Osteocyte (in vitro differentiated cells): ENCODE results near the gene SNAPC4. TPM values are rescaled to one million over a fixed set of nuclear protein-coding genes. Genes with fewer than 3 reads are reported as not detected.
"Not testable (repeated sequence)": the region's sequence is repeated elsewhere in the genome, so short reads cannot be mapped to it uniquely, and the experiment has no call there.

ENCODE experiments used
- DNase-seq: peaks from one replicate; pipeline ENCODE4 v3.0.0; 2021; ENCODE audit warnings: mixed read lengths; ENCODE audit not compliant: unreplicated experiment; ENCODE audit errors: extremely low spot score
- H3K27ac Mint-ChIP-seq: one replicate; pipeline ENCODE4 v1.8.0; 2021; ENCODE audit warnings: mild to moderate bottlenecking, mixed read lengths; ENCODE audit not compliant: unreplicated experiment
- H3K27me3 Mint-ChIP-seq: one replicate; pipeline ENCODE4 v1.8.0; 2021; ENCODE audit warnings: mixed read lengths; ENCODE audit not compliant: unreplicated experiment
- H3K36me3 Mint-ChIP-seq: one replicate; pipeline ENCODE4 v1.8.0; 2021; ENCODE audit warnings: mixed read lengths; ENCODE audit not compliant: unreplicated experiment
- H3K4me1 Mint-ChIP-seq: one replicate; pipeline ENCODE4 v1.8.0; 2021; ENCODE audit warnings: mixed read lengths; ENCODE audit not compliant: unreplicated experiment
- H3K4me3 Mint-ChIP-seq: one replicate; pipeline ENCODE4 v1.8.0; 2021; ENCODE audit warnings: mild to moderate bottlenecking, moderate library complexity, mixed read lengths; ENCODE audit not compliant: unreplicated experiment
- H3K9me3 Mint-ChIP-seq: one replicate; pipeline ENCODE4 v1.8.0; 2021; ENCODE audit warnings: mixed read lengths; ENCODE audit not compliant: unreplicated experiment
- total RNA-seq: library from RNA; stranded (reverse); gene quantifications from 2 replicates; pipeline ENCODE4 v1.2.1, GENCODE V29; 2021
- TF ChIP-seq, protein P1 (sequence below): fragments of 200-600 bp; sonication (generic); IDR thresholded peaks from 2 replicates; pipeline ENCODE4 v1.5.0; 2021; ENCODE audit warnings: antibody characterized with exemption, mild to moderate bottlenecking, moderate library complexity

The SNAPC4 gene
- total RNA-seq, 1 donor from 2014 or later: 9.9 TPM

DNA sequence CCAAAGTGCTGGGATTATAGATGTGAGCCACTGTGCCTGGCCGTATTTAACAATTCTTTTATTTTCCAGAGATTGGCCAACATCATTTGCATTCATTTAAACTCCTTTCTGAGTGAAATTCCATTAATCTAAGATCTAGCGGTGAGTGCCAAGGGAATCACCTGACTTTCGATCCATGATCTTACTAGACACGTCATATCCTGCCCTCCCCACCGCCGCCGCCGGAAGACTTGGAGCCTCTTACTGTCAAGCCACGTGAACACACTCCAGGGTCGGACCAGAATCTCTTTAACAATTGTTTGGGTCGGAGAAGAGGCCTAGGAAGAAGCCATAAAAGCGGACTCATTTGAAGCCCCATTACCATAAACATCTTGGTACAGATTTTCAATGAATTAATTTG, 26.8 kb upstream of the SNAPC4 start:
- peaks cover 17% of the 10 kb centered on the region for H3K36me3 Mint-ChIP-seq
- TF ChIP-seq, protein P1, sequence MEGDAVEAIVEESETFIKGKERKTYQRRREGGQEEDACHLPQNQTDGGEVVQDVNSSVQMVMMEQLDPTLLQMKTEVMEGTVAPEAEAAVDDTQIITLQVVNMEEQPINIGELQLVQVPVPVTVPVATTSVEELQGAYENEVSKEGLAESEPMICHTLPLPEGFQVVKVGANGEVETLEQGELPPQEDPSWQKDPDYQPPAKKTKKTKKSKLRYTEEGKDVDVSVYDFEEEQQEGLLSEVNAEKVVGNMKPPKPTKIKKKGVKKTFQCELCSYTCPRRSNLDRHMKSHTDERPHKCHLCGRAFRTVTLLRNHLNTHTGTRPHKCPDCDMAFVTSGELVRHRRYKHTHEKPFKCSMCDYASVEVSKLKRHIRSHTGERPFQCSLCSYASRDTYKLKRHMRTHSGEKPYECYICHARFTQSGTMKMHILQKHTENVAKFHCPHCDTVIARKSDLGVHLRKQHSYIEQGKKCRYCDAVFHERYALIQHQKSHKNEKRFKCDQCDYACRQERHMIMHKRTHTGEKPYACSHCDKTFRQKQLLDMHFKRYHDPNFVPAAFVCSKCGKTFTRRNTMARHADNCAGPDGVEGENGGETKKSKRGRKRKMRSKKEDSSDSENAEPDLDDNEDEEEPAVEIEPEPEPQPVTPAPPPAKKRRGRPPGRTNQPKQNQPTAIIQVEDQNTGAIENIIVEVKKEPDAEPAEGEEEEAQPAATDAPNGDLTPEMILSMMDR: no peak
- H3K4me1 Mint-ChIP-seq: no peaks in the 10 kb centered on the region
- H3K27ac Mint-ChIP-seq: no peak overlapping the region
- H3K4me3 Mint-ChIP-seq: no peak overlapping the region
- H3K27me3 Mint-ChIP-seq: no peaks in the 10 kb centered on the region
- H3K9me3 Mint-ChIP-seq: no peaks in the 10 kb centered on the region
- DNase-seq: no peak

DNA sequence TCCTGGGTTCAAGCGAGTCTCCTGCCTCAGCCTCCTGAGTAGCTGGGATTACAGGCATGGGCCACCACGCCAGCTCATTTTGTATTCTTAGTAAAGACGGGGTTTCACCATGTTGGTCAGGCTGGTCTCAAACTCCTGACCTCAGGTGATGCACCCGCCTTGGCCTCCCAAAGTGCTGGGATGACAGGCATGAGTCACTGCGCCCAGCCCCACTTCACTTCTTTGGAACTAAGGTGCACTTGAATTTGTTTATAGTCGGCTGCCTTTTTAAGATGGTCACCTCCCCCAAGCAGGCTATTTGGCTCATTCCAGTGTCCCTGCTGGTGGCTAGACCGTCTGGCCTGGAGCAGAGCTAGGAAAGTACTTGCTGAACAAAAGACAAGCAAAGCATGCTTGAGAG, 25.4 kb upstream of the SNAPC4 start:
- Mint-ChIP-seq H3K27ac (peak overlapping the region; percentile 38), H3K36me3 (peaks cover 22% of the 10 kb centered on the region)
- not testable (repeated sequence) for H3K4me3 Mint-ChIP-seq, H3K9me3 Mint-ChIP-seq, DNase-seq, H3K4me1 Mint-ChIP-seq, H3K27me3 Mint-ChIP-seq

DNA sequence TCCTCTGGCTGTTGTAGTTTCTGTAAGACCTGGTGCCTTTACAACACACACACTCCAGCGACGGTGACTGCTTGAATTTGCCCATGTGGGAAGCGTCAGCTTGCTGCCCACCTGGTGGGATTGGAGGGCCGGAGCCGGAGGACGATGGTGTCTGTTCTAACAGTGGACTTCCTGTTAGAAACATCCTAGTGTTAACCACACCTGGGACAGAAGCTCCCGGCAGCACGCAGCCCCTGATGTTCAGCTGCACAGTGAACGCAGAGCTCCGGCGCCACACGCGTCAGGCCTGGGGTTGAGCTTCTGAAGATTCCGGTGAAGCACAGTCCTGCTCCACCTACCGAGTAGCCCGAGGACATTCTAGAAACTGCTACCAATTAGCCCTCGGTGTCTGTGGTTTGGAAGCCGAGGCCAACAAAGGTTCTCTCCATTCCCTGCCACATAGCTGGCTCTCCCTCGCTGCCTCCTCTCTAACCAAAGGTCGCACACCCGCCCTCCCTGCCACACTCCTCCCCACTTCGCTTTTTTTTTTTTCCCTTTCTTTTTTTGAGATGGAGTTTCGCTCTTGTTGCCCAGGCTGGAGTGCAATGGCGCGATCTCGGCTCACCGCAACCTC, 24.9 kb upstream of the SNAPC4 start:
- TF ChIP-seq, protein P1: no peak
- H3K9me3 Mint-ChIP-seq: no peaks in the 10 kb centered on the region
- no peaks in the 10 kb centered on the region for H3K27me3 Mint-ChIP-seq
- no peak overlapping the region for H3K4me3 Mint-ChIP-seq
- DNase-seq: no peak
- no peaks in the 10 kb centered on the region for H3K4me1 Mint-ChIP-seq
- H3K27ac Mint-ChIP-seq: no peak overlapping the region
- H3K36me3 Mint-ChIP-seq: peaks cover 21% of the 10 kb centered on the region

DNA sequence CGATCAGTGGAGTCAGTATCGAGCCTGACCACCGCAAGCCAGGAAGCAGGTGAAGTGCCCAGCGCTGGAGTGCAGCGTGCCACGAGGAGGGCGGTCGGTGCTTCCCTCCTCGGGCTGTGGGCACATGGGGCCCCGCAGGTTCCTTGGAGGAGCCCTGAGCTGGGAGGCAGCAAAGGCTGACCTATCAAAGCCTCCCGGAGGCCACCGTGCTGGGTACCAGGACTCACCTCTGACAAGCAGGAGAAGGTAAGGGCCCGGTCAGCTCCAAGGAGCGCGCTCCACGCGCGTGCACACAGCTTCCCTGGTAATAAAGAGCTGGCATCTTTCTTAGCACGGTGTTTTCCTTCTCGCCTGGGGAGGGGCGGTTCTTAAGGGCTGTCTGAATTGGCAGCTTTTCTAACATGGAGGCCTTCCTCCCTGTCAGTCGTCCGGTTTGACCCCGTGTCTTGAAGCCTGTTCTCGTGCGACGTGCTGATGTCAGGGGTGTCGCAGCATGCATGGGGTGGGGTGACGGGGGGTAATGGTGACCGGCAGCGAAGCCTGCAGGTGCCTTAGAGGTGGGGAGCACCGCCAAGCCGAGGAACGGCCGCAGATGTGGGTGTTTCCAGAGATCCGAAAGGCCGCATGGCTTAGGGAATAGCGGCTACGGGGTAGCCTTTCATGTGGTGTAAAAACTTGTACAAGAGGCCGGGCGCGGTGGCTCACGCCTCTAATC, 23.6 kb upstream of the SNAPC4 start:
- H3K9me3 Mint-ChIP-seq: no peaks in the 10 kb centered on the region
- H3K4me3 Mint-ChIP-seq: no peak overlapping the region
- TF ChIP-seq, protein P1: no peak
- DNase-seq: no peak
- H3K4me1 Mint-ChIP-seq: no peaks in the 10 kb centered on the region
- H3K36me3 Mint-ChIP-seq: peaks cover 25% of the 10 kb centered on the region
- no peaks in the 10 kb centered on the region for H3K27me3 Mint-ChIP-seq
- no peak overlapping the region for H3K27ac Mint-ChIP-seq

DNA sequence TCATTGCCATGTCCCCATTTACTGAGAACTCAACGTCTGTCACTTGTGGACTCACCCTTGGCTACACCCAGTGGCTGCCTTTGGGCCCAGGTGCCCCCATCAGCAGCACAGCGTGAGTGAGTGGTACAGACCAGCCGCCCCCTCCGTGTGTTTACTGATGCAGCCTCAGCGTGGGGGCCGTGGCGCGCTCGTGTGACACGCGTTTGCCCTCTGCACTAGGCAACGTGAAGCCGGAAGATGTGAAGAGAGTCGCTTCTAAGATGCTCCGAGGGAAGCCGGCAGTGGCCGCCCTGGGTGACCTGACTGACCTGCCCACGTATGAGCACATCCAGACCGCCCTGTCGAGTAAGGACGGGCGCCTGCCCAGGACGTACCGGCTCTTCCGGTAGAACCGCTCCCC, 22.9 kb upstream of the SNAPC4 start:
- Mint-ChIP-seq H3K27me3 (no peaks in the 10 kb centered on the region), H3K4me1 (no peaks in the 10 kb centered on the region), H3K27ac (no peak overlapping the region), H3K4me3 (no peak overlapping the region), H3K36me3 (peaks cover 29% of the 10 kb centered on the region), H3K9me3 (no peaks in the 10 kb centered on the region)
- no peak for DNase-seq
- TF ChIP-seq, protein P1: no peak
